Body of pancreas (tissue), 4 donors: ENCODE results near the gene ZNF541. TPM values are rescaled to one million over a fixed set of nuclear protein-coding genes. Genes with fewer than 3 reads are reported as not detected.

Source experiments
- ATAC-seq: fragments of 150-250 bp; one replicate; pipeline ENCODE4 v1.9.1; 2016
- DNase-seq, 4 donors: peaks; one replicate each; pipeline ENCODE4 v3.0.0-alpha.2; 2019
- H3K27ac ChIP-seq, 4 donors: fragments of 200-600 bp; sonication (generic); 1 replicate in 3 of 4; 2 replicates in 1 of 4; pipeline versions ENCODE4 v1.5.1 to v1.6.1; 2016 to 2019; ENCODE audit warnings: mild to moderate bottlenecking in 1 of 4, mixed read lengths in 1 of 4, moderate library complexity in 1 of 4
- H3K27me3 ChIP-seq, 2 donors: fragments of 200-600 bp; sonication (generic); one replicate each; pipeline ENCODE4 v1.6.0; 2016; ENCODE audit warnings: mild to moderate bottlenecking in 1 of 2
- H3K36me3 ChIP-seq, 2 donors: fragments of 200-600 bp; sonication (generic); replicated peaks in 1 of 2; 2 replicates each; pipeline ENCODE4 v1.5.1; 2016; ENCODE audit warnings: low read depth in 2 of 2; ENCODE audit not compliant: insufficient read depth in 1 of 2
- H3K4me1 ChIP-seq: fragments of 200-600 bp; sonication (generic); one replicate; pipeline ENCODE4 v1.6.0; 2016
- H3K4me3 ChIP-seq, 2 donors: fragments of 200-600 bp; sonication (generic); 1 replicate in 1 of 2; 2 replicates in 1 of 2; pipeline ENCODE4 v1.5.1; 2016 to 2019
- H3K9me3 ChIP-seq, 3 donors: fragments of 200-600 bp; sonication (generic); 1 replicate in 2 of 3; 2 replicates in 1 of 3; pipeline ENCODE4 v1.5.1; 2016
- POLR2A ChIP-seq, 3 donors: fragments of 450-650 bp; IDR thresholded peaks; one replicate each; pipeline ENCODE4 v1.6.1; 2016; ENCODE audit warnings: antibody characterized with exemption in 3 of 3, mild to moderate bottlenecking in 2 of 3
- WGBS, 2 donors: methylation state at CpG; one replicate each; pipeline ENCODE4 v1.1.5; 2017; 5-methylcytosine and 5-hydroxymethylcytosine counted together
- intact Hi-C: fragments of 100-400 bp; cut with DNase I; formaldehyde crosslinking; loops from one replicate; pipeline ENCODE4 v1.15.1; 2023
- total RNA-seq, 2 donors: library from RNA; depleted of rRNA; stranded (reverse); fragments of >200 nt; gene quantifications; one replicate each; pipeline ENCODE4 v1.1.0, GENCODE V29; 2016
- TF ChIP-seq, protein P1 (sequence below), 7 experiments: fragments of 450-650 bp in 4 of 7; fragments of 200-600 bp in 3 of 7; sonication (generic) in 3 of 7; IDR thresholded peaks; one replicate each; pipeline ENCODE4 v1.5.1; 2016 to 2019; ENCODE audit warnings: antibody characterized with exemption in 7 of 7

Gene ZNF541
- total RNA-seq, 2 donors from 2014 or later: under 0.01 TPM; not detected in 1

DNA sequence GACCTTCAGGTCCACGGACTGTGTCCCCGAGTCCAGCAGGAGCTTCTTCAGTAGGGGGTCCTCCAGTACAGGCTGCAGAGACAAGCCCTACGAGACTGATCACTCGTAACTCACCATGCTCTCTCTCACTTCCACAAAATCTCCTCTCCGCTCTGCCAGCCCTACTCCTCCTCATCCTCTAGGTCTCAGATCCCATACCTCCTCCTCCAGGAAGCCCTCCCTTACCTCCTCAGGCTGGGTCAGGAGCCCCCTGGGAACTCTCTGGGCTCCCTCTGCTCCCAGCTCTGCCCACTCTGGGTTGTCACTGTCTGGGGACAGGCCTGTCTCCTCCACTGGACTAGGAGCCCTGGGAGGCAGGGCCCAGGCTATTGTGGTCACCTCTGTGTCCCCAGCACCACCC is 34.1 kb downstream of the ZNF541 start:
- no peak overlapping the region for H3K27ac ChIP-seq
- no peaks in the 10 kb centered on the region for H3K27me3 ChIP-seq
- no peaks in the 10 kb centered on the region for H3K4me1 ChIP-seq
- no peak for ATAC-seq
- intact Hi-C loops: no loop called here
- WGBS, 2 donors: 71 to 79% methylated on average over 5 of the region's 5 CpGs
- no peak for DNase-seq
- H3K4me3 ChIP-seq: no peak overlapping the region
- H3K36me3 ChIP-seq: no peaks in the 10 kb centered on the region
- no peaks in the 10 kb centered on the region for H3K9me3 ChIP-seq
- no peak for TF ChIP-seq POLR2A (IDR thresholded peaks at IDR 0.05)
- TF ChIP-seq, protein P1, sequence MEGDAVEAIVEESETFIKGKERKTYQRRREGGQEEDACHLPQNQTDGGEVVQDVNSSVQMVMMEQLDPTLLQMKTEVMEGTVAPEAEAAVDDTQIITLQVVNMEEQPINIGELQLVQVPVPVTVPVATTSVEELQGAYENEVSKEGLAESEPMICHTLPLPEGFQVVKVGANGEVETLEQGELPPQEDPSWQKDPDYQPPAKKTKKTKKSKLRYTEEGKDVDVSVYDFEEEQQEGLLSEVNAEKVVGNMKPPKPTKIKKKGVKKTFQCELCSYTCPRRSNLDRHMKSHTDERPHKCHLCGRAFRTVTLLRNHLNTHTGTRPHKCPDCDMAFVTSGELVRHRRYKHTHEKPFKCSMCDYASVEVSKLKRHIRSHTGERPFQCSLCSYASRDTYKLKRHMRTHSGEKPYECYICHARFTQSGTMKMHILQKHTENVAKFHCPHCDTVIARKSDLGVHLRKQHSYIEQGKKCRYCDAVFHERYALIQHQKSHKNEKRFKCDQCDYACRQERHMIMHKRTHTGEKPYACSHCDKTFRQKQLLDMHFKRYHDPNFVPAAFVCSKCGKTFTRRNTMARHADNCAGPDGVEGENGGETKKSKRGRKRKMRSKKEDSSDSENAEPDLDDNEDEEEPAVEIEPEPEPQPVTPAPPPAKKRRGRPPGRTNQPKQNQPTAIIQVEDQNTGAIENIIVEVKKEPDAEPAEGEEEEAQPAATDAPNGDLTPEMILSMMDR (IDR thresholded peaks at IDR 0.05): no peak

DNA sequence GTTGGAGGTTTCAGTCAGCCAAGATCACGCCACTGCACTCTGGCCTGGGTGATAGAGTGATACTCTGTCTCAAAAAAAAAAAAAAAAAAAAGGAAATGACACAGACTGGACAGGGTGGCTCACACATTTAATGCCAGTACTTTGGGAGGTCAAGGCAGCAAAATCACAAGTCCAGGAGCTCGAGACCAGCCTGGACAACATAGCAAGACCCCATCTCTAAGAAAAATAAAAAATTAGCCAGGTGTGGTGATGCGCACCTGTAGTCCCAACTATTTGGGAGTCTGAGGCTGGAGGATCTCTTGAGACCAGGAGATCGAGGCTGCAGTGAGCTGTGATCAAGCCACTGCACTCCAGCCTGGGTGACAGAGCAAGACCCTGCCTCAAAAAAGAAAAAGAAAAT is 35.5 kb downstream of the ZNF541 start:
- TF ChIP-seq, protein P1 (IDR thresholded peaks at IDR 0.05): no peak
- no peak for TF ChIP-seq POLR2A (IDR thresholded peaks at IDR 0.05)
- no peak for ATAC-seq

DNA sequence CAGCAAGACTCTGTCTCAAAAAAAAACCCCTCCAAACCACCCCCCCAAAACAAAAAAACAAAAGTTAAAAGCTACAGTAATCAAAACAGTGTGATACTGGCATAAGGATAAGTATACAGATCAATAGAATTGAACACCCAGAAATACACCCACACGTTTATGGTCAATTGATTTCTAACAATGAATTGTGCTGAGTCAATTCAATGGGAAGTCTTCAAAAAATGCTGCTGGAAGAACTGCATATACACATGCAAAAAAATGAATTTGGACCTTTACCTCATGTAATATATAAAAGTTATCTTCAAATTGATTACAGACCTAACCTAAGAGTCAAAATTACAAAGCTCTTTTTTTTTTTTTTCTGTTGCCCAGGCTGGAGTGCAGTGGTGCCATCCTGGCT is 38.3 kb downstream of the ZNF541 start:
- intact Hi-C loops: no loop called here
- no peak overlapping the region for H3K27ac ChIP-seq
- no peak for ATAC-seq
- no peaks in the 10 kb centered on the region for H3K36me3 ChIP-seq
- no peaks in the 10 kb centered on the region for H3K9me3 ChIP-seq
- no peaks in the 10 kb centered on the region for H3K4me1 ChIP-seq
- DNase-seq: no peak
- no peaks in the 10 kb centered on the region for H3K27me3 ChIP-seq
- TF ChIP-seq, protein P1 (IDR thresholded peaks at IDR 0.05): no peak
- TF ChIP-seq POLR2A (IDR thresholded peaks at IDR 0.05): no peak
- 20 to 23% methylated on average over 1 of the region's 1 CpG for whole genome bisulfite sequencing, 2 donors
- no peak overlapping the region for H3K4me3 ChIP-seq

More for the DNA sequence above, 35.5 kb downstream of the ZNF541 start:
- WGBS, 2 donors: 85 to 92% methylated on average over 4 of the region's 4 CpGs
- Histone ChIP-seq H3K9me3 (no peaks in the 10 kb centered on the region), H3K27ac (no peak overlapping the region), H3K4me1 (no peaks in the 10 kb centered on the region), H3K36me3 (no peaks in the 10 kb centered on the region), H3K4me3 (no peak overlapping the region), H3K27me3 (no peaks in the 10 kb centered on the region)
- no peak for DNase-seq
- intact Hi-C loops: no loop called here

DNA sequence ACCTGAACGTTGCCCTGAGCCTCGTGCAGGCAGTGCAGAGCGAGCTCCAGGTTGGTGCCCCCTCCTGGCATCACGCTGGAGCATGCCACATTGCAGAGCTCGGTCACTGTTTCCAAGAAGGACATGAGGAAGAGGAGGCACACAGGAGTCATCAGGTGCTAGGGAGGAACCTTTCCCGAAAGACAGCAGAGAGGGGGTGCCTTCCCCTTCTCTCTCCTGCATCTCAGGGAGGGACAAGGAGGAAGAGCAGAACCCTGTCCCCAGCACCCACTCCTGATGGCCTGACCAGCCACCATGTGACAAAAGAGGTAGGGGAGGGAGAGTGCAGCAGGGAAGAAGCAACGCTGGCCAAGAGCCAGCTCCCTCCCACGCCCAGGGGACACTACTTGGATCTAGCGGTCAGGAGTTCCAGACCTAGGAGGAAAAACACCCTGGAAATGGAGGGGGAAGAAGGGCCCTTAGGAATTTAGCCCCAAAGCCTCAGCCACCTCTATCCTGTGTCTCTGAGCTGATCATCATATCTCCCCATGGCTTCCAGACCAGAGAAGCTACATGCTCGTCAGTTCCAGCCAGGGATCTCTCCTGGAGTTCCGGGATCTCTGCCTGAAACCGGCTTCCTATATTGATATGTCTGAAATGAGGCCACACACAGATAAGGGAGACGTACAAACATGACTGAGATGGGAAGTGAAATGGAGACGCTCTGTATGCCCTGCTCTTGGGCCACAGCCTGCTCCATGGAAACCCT is 41.1 kb downstream of the ZNF541 start:
- intact Hi-C loops: no loop called here
- no peaks in the 10 kb centered on the region for H3K9me3 ChIP-seq
- no peak overlapping the region for H3K4me3 ChIP-seq
- no peaks in the 10 kb centered on the region for H3K27me3 ChIP-seq
- H3K36me3 ChIP-seq: no peaks in the 10 kb centered on the region
- no peak overlapping the region for H3K27ac ChIP-seq
- no peaks in the 10 kb centered on the region for H3K4me1 ChIP-seq
- ATAC-seq (no peak), DNase-seq (no peak)
- 32 to 41% methylated on average over 11 to 14 of the region's 14 CpGs for WGBS, 2 donors
- TF ChIP-seq, protein P1 (IDR thresholded peaks at IDR 0.05): no peak
- TF ChIP-seq POLR2A (IDR thresholded peaks at IDR 0.05): no peak
